T47D (cell line): ENCODE results near the gene MTTP.
"Not testable (repeated sequence)": the region's sequence is repeated elsewhere in the genome, so short reads cannot be mapped to it uniquely, and the experiment has no call there.

ENCODE experiments used
- DNase-seq, 2 experiments: peaks; one replicate each; pipeline versions ENCODE4 v3.0.0 to v3.0.0-alpha.2; 2011 to 2012; ENCODE audit warnings: low read depth in 1 of 2, low spot score in 1 of 2
- JUND ChIP-seq: IDR thresholded peaks from 2 replicates; pipeline ENCODE4 v1.6.1; 2012; ENCODE audit warnings: low read depth
- in situ Hi-C: cut with HindIII; loops from 2 replicates; pipeline ENCODE4 v1.10.0; 2016; ENCODE audit warnings: low sequenced_read_pairs, low pct_unique_long_range_greater_than_20kb

MTTP gene

DNA sequence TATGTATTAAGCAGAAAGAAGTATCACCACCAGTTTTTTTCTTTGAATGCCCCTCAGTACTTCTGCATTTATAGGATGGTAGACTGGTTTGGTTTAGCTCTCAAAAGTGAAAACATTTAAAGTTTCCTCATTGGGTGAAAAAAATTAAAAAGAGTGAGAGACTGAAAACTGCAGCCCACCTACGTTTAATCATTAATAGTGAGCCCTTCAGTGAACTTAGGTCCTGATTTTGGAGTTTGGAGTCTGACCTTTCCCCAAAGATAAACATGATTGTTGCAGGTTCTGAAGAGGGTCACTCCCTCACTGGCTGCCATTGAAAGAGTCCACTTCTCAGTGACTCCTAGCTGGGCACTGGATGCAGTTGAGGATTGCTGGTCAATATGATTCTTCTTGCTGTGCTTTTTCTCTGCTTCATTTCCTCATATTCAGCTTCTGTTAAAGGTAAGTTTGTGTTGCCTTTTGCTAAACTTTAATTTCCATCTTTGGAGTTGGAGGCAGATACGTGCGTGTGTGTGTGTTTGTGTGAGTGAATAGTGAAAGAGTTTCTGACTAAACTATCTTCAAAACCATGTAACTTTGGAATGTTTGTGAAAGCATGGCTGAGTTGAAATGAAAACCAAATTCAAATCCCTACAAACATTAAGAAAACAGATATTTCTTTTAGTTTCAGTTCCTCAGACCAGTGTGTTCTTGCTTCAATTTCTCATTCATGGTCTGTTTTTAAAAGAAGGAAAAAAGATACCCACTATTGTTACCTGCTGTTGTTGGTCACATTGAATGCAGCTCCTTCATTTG, at the start of gene MTTP:
TSS of gene MTTP (plus strand) at position 295 of the 795 bp plus-strand sequence. CDS start at position 381, 86 bp downstream.
- no peak for TF ChIP-seq JUND
- DNase-seq = no peak
- in situ Hi-C loops = no loop called here

DNA sequence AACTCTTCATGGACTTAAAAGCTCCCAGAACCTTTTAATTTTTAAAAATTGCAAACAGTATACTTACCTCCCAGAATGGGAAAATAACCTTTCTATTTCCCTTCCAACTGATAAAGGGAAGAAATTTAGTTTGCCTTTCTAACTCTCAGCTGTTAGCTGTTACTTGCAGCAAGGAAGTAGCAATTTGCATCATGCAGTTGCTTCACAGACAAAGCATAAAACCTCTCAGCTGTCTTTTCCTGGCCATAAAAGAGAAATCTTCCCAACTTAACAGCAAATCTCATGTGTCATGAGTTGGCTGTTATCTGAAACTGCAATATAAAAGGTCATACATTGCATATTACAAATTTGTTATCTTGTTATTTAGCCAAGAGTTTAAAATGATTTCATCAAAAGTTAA, 45.4 kb upstream of the MTTP start:
- no peak for TF ChIP-seq JUND
- no peak for DNase-seq
- in situ Hi-C loops = no loop called here

DNA sequence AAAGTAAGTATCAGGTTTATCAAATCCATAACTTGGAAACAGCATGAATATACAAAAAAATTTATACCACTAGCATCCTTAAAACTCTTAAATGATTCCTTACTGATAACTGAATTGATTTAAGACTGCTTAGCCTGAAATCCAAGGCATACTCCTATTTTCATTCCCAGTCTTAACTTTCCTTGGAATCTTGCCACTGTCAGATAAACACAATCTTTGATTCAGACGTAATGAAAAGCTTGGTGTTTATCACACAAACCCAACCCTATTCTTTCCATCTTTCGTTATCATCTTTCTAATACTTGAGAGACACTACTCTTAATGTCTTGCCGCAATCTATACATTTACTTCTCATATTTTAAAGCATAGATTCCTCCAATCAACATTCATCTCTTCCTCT, 44.7 kb upstream of the MTTP start:
- no peak for TF ChIP-seq JUND
- in situ Hi-C loops = no loop called here

DNA sequence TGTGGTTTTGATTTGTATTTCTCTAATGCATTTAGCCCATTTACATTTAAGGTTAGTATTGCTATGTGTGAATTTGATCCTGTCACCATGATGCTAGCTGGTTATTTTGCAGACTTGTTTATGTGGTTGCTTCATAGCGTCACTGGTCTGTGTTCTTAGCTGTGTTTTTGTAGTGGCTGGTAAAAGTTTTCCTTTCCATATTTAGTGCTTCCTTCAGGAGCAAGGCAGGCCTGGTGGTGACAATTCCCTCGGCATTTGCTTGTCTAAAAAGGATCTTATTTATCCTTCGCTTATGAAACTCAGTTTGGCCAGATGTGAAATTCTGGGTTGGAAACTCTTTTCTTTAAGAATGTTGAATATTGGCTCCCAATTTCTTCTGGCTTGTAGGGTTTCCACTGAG, 39.9 kb upstream of the MTTP start:
- DNase-seq, in situ Hi-C loops: not testable (repeated sequence)

More for the DNA sequence above, 44.7 kb upstream of the MTTP start:
- DNase-seq = no peak

DNA sequence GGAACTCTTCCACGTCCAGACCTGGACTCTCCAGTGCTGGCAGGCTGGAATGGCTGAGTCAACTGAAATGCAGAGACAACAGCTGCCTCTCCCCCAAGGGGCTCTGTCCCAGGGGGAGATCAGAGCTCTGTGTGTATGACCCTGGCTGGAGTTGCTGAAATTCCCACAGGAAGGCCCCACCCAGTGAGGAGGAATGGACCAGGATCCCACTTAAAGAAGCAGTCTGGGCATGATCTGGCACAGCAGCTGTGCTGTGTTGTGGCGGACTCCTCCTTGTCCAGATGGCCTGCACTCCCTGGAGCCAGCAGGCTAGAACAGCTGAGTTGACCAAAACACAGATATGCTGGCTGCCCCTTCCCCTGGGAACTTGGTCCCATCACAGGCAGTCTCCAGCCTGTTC, 38.4 kb upstream of the MTTP start:
- TF ChIP-seq JUND = no peak
- DNase-seq = no peak
- in situ Hi-C loops = no loop called here

DNA sequence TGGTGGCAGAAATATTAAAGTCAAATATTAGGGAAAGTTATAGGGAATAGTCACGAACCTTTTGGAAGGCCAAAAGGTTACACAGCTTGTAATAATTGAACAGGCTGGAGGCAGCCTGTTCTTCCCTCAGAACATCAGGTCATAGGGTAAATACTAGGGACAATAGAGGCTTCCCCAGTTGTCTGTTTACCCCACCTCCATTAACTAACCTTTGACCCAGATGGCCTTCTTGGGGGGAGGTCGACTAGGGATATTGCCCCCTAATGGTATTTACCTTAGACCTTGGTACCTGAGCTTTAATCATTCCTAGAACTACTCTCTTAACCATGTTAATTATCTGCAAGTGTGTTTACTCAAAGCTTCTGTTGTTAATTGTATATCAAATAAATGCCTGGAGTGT, 37.8 kb upstream of the MTTP start:
- TF ChIP-seq JUND = no peak
- DNase-seq = no peak

DNA sequence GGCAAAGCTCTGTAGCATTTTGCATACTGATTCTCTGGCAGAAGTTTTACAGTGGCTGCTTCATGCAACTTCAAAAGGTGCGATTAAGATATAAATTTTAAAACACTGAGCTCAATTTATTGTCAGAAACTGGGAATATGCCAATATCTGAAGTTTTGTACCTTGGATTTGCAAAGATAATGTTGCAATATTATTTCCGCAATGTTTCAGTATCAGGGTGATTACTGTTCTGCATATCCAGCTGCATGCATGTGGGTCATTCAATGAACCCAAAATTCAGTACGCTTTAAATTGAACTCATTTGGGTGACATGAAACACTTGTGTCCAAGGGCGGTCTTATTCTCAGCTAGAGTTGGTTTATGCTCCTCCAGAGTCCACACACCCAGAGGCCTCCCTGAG, 37.0 kb upstream of the MTTP start:
- no peak for DNase-seq
- TF ChIP-seq JUND = no peak
- in situ Hi-C loops = no loop called here

More for the DNA sequence above, 37.8 kb upstream of the MTTP start:
- in situ Hi-C loops = no loop called here

DNA sequence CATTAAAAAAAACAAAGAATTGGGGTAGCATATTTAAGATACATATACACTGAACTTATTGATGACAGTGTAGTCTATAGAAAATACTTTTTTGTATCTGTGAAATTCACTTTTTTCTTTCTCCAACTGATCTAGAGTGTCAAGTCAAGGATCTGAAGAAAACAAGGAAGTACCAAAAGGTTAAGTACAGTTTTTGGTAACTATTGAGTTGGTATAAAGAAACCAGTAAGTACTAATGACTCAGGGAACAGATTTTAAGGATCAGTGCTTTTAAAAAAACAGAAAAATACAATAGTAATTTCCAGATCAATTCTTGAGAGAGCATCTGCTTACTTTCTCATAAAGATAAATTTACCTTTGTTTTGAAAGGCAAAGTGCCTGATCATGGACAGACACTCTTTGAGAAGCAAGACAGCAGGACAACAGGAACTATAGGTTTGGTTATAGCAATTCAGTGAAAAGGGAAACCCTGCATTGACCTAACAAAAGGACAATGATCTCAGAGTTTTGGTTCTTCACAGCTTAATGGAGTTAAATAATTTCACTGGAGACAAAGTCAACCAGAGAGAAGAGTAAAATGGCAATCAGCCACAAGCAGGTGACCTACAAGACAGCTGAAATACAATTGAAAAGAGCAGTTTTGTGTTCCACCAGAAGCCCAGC, 34.2 kb upstream of the MTTP start:
- DNase-seq = no peak
- in situ Hi-C loops = no loop called here
- TF ChIP-seq JUND = no peak

DNA sequence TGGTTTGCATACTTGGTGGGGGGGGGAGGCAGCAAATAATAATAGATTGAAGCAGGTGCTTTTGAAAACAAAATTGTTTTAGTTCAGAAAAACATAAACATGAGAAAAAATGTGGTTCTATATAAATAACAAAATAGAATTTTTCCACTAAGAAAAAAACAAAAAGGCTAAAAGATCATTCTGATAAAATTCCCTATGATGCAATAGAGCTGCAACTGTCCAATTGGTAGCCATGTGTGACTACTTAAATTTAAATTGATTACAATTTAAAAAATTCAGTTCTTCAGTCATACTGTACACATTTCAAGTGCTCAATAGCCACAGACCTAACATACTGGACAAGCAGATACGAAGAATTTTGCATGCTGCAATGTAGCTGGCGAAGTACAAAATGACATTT, 21.8 kb upstream of the MTTP start:
- in situ Hi-C loops = no loop called here

DNA sequence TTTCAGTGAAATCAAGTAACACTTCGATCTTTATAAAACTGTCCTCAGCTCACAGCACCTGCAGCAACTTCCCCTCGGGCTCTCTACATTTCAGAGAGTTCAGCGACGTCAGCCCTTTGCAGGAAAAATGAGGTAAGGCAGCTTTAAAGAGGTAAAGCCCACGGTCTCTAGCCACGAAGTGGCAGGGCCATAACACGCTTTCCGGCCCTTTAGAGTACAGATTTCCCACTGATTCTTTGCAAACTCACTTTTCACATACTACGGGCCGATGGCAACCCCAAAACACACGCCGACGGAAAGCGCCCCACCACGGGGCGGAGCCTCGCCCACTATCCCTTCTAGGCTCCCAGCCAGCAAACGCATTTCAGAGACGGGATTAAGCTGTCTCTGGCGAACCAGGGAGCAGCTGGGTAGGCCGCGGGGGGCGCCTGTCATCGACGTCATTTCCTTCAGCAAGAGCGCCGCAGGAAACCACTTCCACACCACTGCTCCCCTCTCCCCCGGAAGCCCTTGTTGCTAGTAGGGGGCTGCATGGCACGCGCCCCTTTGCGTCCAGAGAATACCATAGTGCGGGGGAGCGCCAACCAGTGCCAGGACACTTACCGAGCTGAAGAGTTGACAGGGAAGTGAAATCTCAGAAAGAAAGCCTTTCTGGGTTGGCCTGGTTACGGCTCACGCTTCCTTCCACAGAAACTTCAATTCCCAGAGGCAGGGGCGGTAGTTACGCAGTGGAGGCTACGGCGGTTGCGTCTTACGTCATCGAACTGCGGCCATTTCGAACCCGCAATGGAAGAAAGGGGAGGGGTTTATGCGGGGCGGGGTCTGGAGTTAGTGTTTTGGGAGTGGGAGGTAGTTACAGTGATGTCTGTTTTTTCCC, 11.1 kb upstream of the MTTP start, which contains the start of gene TRMT10A:
TSS of gene TRMT10A (minus strand) at position 730 of the 877 bp plus-strand sequence. CDS start 4,701 bp downstream, outside the sequence.
- TF ChIP-seq JUND = no peak
- in situ Hi-C loops = no loop called here

More for the DNA sequence above, 21.8 kb upstream of the MTTP start:
- no peak for DNase-seq
- no peak for TF ChIP-seq JUND

DNA sequence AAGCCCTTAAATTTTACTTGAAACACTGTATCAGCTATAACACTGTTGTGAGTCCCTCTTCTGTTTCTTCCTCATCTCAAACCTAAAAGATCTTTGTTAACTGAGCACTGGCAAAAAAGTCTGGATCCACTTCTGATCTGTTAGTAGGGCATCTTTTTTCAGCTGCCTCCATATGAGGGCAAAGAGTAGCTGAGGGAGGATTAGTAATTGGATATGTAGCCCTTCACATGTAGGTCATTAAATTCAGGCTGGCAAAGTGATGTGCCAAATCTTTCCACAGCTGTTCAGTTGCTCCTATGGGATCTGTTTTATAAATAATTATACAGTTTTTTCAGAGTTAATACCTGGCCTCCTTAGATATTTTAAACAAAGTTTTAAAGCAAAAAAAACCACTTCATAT, 9.7 kb upstream of the MTTP start:
- DNase-seq = no peak
- in situ Hi-C loops = no loop called here
- no peak for TF ChIP-seq JUND

More for the DNA sequence above, 11.1 kb upstream of the MTTP start, which contains the start of gene TRMT10A:
- DNase-seq = peak; percentile 45 to 96

DNA sequence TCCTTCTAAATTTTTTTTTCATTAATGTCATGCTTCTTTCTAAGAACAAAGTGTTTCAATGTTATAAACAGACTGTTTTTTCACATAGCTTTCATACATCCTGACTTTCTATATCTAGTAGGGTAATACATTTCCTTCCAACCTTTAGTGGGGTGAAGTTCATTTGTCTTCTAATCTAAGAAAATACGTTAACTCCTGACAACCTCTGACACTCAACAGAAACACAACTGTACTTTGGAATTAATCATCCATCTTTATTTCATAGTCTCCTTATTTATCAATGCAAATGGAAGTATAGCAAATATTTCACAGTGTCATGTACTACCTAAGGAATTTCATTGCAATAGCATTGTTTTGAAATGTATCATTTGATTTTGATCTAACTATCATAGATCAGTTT, 2.7 kb upstream of the MTTP start:
- in situ Hi-C loops = no loop called here
- no peak for TF ChIP-seq JUND
- no peak for DNase-seq
